Mononuclear cell (primary cell): ENCODE data around the gene BTBD8. TPM values are rescaled to one million over a fixed set of nuclear protein-coding genes. Genes with fewer than 3 reads are reported as not detected.

Source experiments
- H3K27me3 ChIP-seq: 2 replicates; pipeline ENCODE4 v1.6.0; 2011; ENCODE audit warnings: low read length, control low read depth; ENCODE audit not compliant: insufficient read depth
- H3K4me1 ChIP-seq: 2 replicates; pipeline ENCODE4 v1.5.1; 2011; ENCODE audit warnings: mild to moderate bottlenecking, low read length, control low read depth; ENCODE audit not compliant: insufficient read depth
- H3K4me3 ChIP-seq: 2 replicates; pipeline ENCODE4 v1.5.1; 2011; ENCODE audit warnings: mild to moderate bottlenecking, low read length, moderate library complexity
- H3K9me3 ChIP-seq: 2 replicates; pipeline ENCODE4 v1.5.1; 2011; ENCODE audit warnings: low read depth, mild to moderate bottlenecking, control low read depth, low read length
- total RNA-seq: library from RNA; depleted of rRNA; stranded (reverse); fragments of >200 nt; gene quantifications from one replicate; pipeline ENCODE4 v1.2.3, GENCODE V29; 2012

BTBD8 gene
- total RNA-seq, 1 donor = 2.0 TPM

- Histone ChIP-seq H3K4me3 (no peak overlapping the region), H3K9me3 (no peaks in the 10 kb centered on the region), H3K4me1 (peaks cover 3% of the 10 kb centered on the region), H3K27me3 (no peaks in the 10 kb centered on the region)
Observed at GRCh38 chr1:92194511-92194910, 114.4 kb downstream of the BTBD8 start.

DNA sequence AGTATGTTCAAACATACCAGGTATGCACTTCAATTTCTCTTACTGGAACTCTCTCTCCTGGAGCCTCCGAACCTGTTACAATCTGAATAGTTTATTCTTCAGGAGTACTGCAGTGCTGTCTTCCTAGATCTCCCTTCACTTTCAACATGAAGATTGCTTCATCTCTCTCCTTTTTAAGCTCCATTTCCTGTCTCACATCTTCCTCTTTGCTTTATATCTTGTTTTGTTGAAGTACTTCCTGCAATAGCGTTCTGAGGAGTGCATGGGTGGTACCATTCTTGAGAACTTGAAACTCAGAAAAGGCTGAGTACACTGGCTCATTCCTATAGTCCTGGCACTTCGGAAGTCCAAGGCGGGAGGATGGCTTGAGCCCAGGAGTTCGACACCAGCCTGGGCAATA is 121.8 kb downstream of the BTBD8 start:
- Histone ChIP-seq H3K4me3 (no peak overlapping the region), H3K4me1 (peaks cover 8% of the 10 kb centered on the region), H3K27me3 (no peaks in the 10 kb centered on the region), H3K9me3 (no peaks in the 10 kb centered on the region)

GRCh38 chr1:92203105-92203504 is 123.0 kb downstream of the BTBD8 start:
- Histone ChIP-seq H3K9me3 (no peaks in the 10 kb centered on the region), H3K27me3 (no peaks in the 10 kb centered on the region), H3K4me1 (peaks cover 8% of the 10 kb centered on the region), H3K4me3 (no peak overlapping the region)

GRCh38 chr1:92210701-92211100 is 130.6 kb downstream of the BTBD8 start:
- Histone ChIP-seq H3K27me3 (no peaks in the 10 kb centered on the region), H3K4me3 (no peak overlapping the region)

GRCh38 chr1:92211166-92211565 is 131.0 kb downstream of the BTBD8 start:
- H3K4me1 ChIP-seq = no peaks in the 10 kb centered on the region
- H3K4me3 ChIP-seq = no peak overlapping the region
- no peaks in the 10 kb centered on the region for H3K27me3 ChIP-seq
- H3K9me3 ChIP-seq = no peaks in the 10 kb centered on the region

More at GRCh38 chr1:92210701-92211100, 130.6 kb downstream of the BTBD8 start:
- H3K4me1 ChIP-seq = no peaks in the 10 kb centered on the region
- no peaks in the 10 kb centered on the region for H3K9me3 ChIP-seq

GRCh38 chr1:92217721-92218120 is 137.6 kb downstream of the BTBD8 start, which contains the start of gene C1orf146:
Gene C1orf146 (plus strand): TSS chr1:92217915. CDS start chr1:92231421, 13,506 bp downstream.
- Histone ChIP-seq H3K4me3 (no peak within 1 kb of the TSS), H3K9me3 (no peaks in the 10 kb centered on the region), H3K4me1 (no peaks in the 10 kb centered on the region), H3K27me3 (no peaks in the 10 kb centered on the region)

DNA sequence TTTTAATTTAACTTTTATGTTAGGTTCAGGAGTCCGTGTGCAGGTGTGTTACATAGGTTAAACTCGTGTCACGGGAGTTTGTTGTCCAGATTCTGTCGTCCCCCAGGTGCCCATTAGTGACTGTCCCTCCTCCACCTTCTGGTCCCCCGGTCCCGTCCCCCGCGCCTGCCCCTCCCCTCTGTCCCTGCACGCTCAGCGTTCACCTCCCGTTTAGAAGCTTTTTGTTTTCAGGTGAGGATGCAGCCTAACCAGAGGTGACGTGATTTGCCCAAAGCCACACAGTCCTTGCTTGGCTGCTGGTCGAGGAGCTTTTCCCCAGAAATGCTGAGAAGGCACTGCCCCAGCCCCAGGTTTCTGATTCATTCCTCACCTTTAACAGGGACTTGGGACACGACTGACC is 138.4 kb downstream of the BTBD8 start:
- H3K4me1 ChIP-seq = no peaks in the 10 kb centered on the region
- H3K9me3 ChIP-seq = no peaks in the 10 kb centered on the region
- no peaks in the 10 kb centered on the region for H3K27me3 ChIP-seq
- no peak overlapping the region for H3K4me3 ChIP-seq

DNA sequence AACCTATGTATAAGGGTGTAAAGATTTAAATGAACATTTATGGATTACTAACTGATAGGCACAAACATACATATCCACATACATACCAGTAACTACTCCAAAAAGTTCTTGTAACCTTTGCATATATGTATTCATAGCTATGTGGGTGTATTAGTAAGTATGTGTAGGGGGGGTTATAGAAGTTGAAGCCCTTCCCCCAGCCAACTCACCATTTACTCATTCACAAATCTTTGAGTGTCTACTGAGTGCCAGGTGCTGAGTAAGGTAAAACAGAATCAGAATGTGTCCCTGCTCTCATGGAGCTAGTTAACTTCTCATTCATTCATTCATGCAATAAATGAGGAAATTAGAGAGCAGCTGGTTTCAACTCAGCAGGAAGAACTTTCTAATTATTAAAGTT is 138.9 kb downstream of the BTBD8 start:
- Histone ChIP-seq H3K9me3 (no peaks in the 10 kb centered on the region), H3K4me3 (no peak overlapping the region), H3K4me1 (no peaks in the 10 kb centered on the region), H3K27me3 (no peaks in the 10 kb centered on the region)

GRCh38 chr1:92228401-92228800 is 148.3 kb downstream of the BTBD8 start:
- Histone ChIP-seq H3K9me3 (no peaks in the 10 kb centered on the region), H3K4me3 (no peak overlapping the region), H3K4me1 (no peaks in the 10 kb centered on the region), H3K27me3 (no peaks in the 10 kb centered on the region)

DNA sequence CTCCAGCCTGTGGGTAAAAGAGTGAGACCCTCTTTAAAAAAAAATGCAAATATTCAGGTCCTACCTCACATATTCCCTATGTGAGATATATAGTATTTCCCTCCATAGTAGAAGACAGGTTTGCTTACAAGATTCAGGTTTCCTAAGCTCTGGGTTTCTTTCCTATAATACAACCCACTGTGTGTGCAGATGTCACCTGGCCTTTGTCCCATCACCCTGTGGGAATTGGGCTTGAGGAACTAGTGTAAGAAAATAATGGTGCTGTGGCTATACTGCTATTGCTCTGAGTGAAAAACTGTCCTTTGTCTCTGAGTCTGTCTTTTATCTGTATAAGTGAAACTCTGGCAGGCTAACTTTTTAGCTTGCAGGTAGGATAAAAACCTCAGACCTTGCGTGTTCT is 150.6 kb downstream of the BTBD8 start:
- no peaks in the 10 kb centered on the region for H3K9me3 ChIP-seq

More for the DNA sequence above, 150.6 kb downstream of the BTBD8 start:
- Histone ChIP-seq H3K4me3 (no peak overlapping the region), H3K27me3 (no peaks in the 10 kb centered on the region), H3K4me1 (no peaks in the 10 kb centered on the region)

Other genes with a start within 250 kb of the BTBD8 start
- gene TGFBR3, start 194.2 kb upstream of the BTBD8 start, total RNA-seq = 40.8 TPM
- not detected for gene BRDT, start 130.9 kb upstream of the BTBD8 start, total RNA-seq
- gene EPHX4, start 50.4 kb upstream of the BTBD8 start, total RNA-seq = not detected
- 0.52 TPM for gene SETSIP, start 4.9 kb upstream of the BTBD8 start, total RNA-seq
- not detected for gene C1orf146, start 137.6 kb downstream of the BTBD8 start, total RNA-seq
- gene GLMN, start 218.6 kb downstream of the BTBD8 start, total RNA-seq = 11.8 TPM
- 19.2 TPM for gene RPAP2, start 218.7 kb downstream of the BTBD8 start, total RNA-seq